Fibroblast of peridontal ligament (primary cell): ENCODE results near the gene MALSU1.
A peak's percentile ranks its signal among the peaks of the same experiment; 100 is the strongest.

Experiments
- DNase-seq: peaks from one replicate; pipeline ENCODE4 v3.0.0-alpha.2; 2010; ENCODE audit errors: extremely low read depth

Gene MALSU1

DNA sequence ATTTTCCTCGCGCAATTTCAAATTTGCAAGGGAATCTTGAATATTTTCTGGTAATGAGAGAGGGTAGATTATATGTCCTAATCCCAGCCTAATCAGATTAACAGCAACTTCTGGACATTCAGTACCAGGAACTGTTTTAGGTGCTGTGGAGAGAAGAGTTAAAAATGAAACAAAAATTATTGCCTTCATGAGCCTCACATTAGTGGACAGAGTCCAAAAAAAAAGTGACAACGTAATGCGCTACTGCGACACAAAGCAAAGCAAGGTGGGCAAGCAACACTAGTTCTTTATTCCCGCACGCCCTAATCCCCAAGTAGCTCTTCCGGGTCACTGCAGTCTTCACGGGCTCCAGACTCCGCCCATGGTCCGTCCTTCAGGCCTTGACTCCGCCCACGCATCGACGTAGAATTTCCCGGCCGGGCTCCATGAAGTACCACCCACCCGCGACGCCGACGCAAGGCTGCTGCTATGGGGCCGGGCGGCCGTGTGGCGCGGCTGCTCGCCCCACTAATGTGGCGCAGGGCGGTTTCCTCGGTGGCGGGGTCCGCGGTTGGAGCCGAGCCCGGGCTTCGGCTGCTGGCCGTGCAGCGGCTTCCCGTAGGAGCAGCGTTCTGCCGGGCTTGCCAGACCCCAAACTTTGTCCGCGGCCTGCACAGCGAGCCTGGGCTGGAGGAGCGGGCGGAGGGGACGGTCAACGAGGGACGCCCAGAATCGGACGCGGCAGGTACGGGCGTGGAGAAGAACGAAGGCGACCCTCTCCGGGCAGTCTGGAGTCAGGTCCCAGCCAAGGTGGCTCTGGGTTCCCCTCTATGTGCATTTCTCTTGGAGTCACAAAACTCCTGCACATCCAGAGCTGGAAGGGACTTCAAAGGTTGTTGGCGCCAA, at the start of gene MALSU1:
Gene MALSU1 (plus strand): TSS at position 455 of the 885 bp plus-strand sequence. CDS start 14 bp downstream, at position 469.
- peak; percentile 95 for DNase-seq

DNA sequence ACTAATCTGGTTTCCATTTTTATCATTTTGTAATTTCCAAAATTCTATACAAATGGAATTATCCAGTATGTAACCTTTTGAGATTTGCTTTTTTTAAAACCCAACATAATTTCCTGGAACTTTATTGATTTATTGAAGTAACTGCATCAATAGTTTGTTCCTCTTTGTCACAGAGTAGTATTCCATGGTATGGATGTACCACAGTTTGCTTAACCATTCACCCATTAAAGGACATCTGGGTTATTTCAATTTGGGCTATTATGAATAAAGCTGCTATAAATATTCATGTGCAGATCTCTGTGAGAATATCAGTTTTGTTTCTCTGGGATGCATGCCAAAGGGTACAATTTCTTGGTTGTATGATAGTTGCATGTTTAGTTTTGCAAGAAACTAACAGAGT, 49.7 kb upstream of the MALSU1 start:
- DNase-seq: peak; percentile 23

DNA sequence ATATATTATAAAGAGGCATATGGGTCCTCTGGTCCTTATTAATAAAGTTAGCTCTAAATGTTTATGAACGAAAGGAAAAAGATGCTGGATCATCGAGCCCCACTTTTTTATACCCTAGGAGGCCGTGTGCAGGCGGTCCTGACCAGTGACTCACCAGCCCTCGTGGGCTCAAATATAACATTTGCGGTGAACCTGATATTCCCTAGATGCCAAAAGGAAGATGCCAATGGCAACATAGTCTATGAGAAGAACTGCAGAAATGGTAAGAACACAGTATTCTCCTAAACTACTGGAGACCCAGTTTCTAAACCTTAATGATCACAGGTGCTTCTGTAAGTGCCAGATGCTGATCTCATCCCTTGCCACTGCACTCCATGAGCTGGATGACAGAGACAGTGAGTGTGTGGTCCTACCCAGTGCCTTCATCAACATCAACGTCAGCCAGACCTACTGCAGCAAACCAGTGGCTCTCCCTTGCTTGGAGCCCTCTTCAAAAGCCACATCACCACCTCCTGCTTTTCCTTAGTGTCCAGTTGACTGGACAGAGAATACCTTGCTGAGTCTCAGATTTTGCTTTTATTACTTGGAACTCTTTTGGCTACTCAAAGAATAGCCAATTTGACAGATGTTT, 45.0 kb upstream of the MALSU1 start:
- DNase-seq: no peak

GRCh38 chr7:23256731-23257130, 42.4 kb upstream of the MALSU1 start:
- DNase-seq: no peak

DNA sequence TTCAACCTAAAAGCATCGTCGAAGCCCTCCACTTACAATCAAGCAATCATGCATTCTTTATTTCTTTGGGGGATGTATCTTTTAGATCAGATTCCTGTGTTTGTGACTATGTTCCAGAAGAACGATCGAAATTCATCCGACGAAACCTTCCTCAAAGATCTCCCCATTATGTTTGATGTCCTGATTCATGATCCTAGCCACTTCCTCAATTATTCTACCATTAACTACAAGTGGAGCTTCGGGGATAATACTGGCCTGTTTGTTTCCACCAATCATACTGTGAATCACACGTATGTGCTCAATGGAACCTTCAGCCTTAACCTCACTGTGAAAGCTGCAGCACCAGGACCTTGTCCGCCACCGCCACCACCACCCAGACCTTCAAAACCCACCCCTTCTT, 38.8 kb upstream of the MALSU1 start:
- DNase-seq: no peak

DNA sequence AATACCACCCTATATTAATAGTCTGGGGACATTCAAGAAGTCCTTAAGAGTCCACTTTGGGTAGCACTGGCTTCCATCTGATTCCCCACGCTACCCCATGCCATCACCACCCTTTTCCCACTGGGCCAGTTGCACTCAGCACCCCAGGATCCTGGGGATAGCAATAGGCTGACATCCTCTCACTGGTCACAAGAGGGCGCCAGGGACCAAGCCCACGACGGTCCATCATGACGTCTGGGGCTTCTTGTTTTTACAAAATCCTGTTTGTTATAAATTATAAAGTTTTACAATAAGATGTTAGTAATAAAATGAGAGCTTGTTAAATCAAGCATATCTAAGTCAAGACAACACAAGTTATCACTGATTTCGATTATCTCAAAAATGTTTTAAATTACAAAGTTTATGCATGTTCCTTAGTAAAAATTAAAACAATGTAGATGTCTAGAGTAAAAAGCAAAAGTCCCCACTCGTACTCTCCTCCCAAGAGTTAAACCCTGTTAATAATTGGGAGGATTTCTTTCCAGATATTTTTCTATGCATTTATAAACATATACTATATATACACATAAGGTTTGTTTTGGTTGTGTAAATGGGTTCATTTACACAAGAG, 37.2 kb upstream of the MALSU1 start:
- peak; percentile 65 for DNase-seq

DNA sequence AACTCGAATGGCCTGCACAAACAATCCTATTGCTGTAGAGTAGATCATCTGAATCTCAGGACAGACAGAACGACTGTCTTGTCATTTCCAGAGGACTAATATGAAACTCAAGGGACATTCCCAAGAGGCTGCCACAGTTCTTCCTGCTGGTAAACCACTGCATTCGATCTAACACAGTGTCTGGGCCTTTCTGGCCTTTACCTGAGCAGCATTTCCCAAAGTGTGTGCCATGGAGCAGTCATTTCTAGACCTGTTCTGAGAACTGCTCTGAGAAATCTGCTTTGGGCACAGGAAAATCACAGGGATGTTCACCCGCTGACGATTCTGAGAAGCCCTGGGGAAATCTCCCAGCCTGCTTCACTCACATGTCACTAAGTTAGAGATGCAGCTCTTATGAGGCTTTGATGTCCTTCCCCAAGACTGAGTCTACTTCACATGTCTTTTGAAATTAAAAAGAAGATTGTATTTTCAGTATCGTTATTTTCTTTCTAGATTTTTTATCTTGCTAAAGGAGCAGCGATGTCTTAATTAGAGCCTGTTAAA, 34.2 kb upstream of the MALSU1 start:
- DNase-seq: no peak

GRCh38 chr7:23266918-23267317, 32.2 kb upstream of the MALSU1 start:
- DNase-seq: no peak

DNA sequence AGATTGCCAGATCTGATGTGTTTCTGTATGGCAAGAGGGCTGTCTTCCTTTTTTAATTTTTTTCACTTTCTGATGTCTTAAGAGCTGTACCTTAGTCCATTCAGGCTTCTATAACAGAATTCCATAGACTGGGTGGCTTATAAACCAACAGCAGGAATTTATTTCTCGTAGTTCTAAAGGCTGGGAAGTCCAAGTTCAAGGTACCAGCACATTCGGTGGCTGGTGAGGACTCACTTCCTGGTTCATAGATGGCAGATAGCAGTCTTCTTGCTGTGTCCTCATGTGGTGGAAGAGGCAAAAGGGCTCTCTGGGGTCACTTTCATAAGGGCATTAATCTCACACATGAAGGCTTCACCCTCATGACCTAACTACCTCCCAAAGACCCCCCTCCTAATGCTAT, 31.8 kb upstream of the MALSU1 start:
- no peak for DNase-seq

DNA sequence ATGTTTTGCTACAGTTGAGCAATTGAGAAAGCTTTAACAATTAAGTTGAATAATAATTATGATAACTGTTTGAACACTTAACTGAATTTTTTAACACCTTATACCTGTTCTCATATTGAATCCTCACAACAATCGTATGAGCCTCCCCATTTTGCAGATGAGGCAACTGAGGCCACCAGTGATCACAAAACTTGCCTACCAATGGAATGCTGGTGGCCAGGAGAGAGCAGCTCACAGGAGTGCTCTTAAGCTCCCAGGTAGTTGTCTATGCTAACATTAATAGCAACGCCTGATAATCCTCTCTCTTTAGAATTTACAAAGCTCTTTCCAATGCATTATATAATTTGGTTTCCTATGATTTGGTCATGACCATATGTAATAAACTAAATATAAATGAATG, 31.0 kb upstream of the MALSU1 start:
- DNase-seq: no peak

DNA sequence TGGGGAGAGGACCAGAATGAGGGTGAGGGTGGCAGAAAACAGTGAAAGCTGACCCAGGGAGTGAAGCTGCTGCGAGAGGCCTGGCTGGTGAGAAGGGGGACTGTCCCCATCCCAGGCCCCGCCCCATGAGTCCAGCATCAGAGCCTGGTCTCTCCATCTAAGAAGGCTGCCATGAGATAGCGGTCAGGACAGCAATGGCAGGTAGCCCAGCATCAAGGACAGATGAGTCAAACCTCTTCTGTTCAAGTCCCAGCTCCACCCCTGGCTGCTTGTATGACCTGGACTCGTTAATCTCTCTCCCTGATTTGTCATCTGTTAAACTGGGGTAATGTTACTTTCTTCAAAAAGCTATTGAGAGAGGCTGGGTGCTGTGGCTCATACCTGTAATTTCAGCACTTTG, 30.4 kb upstream of the MALSU1 start:
- DNase-seq: no peak

DNA sequence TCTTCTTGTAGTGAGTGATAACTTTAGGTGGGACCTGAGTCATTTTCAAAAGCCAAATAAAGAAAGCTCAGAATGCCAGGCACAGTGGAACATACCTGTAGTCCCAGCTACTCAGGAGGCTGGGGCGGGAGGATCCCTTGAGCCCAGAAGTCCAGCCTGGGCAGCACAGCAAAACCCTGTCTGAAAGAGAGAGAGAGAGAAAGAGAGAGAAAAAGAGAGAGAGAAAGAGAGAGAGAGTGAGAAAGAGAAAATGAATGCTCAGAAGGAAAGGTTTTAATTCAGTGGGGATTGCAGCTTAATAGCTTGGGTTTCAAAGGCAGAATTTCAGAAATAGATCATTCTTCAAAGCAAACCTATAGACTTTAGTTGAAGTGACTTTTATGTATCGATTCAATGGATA, 26.9 kb upstream of the MALSU1 start:
- DNase-seq: no peak

DNA sequence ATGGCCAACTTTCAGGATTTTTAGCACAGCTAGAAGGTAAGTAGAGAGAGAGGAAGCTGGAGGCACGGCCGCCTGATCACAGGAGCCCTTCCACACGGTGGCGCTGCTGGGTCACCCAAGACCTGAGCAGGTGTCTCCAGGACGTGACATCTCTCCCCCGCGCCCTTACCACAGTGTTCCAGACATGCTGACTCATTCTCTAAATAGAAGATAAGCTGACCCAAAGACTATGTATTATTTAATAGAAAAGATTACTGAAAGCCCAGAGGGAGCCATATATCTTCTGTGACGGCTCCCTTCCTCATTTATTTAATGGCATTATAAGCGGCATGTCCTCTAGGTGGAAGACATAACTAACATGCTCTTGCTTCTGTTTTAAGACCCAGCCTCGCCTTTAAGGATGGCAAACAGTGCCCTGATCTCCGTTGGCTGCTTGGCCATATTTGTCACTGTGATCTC, 26.0 kb upstream of the MALSU1 start:
- DNase-seq: peak; percentile 57

- DNase-seq: no peak
Observed at GRCh38 chr7:23275912-23276311, 23.2 kb upstream of the MALSU1 start.

- DNase-seq: no peak
Observed at GRCh38 chr7:23276376-23276775, 22.8 kb upstream of the MALSU1 start.

- no peak for DNase-seq
Observed at GRCh38 chr7:23276947-23277346, 22.2 kb upstream of the MALSU1 start.

DNA sequence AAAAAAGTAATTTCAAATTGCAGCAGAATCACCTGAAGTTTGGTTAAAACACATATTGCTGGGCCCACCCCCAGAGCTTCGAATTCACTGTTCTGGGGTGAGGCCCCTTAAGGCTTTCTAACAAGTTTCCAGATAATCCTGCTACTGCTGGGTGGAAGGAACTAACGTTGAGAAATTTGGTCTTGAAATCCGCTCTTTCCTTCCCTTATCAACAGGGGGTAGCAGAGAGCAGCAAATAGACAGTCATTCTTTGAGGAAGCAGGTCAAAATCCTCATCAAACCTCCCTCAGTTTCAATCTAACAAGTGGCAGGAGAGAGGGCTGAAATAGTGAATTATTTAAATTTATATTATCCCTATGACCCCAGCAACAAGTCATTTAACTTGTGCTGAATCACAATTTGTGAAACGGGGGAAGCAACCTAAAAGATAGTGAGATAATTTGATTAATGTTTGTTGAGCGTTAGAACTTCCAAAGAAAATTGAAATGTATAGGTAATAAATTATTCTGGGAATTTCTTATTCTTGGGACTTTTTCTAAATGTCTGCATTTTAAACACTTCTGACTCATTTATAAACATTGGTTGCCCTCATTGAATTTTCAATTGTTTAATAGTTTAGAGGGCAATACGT, 21.7 kb upstream of the MALSU1 start:
- DNase-seq: peak; percentile 82

DNA sequence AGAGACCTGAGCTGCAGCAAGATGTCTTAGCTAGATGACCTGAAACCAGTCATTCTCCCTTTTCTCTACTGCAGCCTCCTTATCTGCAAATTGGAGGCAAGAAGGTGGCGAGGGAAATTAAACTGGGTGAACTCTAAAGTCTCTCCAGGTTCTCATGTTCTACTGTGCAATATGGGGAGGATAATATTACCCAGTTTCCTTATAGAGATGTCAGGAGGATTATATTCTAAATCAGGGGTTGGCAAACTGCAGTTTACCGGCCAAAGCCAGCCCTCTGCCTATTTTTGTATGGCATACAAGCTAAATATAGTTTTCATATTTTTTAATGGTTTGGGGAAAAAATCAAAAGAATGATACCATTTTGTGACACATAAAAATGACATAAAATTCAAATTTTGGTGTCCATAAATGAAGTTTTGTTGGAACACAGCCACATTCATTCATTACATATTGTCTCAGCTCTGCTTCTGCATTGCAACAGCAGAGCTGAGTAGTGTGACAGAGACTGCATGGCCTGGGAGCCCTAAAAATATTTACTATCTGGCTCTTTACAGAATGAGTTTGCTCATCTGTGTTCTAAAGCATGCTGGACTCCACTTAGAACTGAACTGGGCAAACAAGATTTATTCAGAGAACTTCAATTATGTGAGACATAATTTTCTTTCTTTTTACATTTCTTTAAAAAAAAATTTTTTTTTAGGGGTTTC, 19.2 kb upstream of the MALSU1 start:
- DNase-seq: no peak

DNA sequence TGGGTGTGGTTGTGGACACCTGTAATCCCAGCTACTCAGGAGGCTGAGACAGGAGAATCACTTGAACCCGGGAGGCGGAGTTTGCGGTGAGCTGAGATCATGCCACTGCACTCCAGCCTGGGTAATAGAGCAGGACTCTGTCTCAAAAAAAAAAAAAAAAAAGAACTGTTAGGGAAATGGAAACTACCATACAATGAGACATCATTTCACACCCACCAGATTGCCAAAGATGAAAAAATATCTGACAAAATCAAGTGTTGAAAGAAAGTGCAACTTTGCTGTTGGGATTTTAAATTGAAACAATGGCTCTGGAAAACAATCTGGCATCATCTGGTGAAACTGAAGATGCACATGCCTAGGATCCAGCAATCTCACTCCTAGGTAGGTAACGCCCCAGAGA, 16.1 kb upstream of the MALSU1 start:
- DNase-seq: no peak

DNA sequence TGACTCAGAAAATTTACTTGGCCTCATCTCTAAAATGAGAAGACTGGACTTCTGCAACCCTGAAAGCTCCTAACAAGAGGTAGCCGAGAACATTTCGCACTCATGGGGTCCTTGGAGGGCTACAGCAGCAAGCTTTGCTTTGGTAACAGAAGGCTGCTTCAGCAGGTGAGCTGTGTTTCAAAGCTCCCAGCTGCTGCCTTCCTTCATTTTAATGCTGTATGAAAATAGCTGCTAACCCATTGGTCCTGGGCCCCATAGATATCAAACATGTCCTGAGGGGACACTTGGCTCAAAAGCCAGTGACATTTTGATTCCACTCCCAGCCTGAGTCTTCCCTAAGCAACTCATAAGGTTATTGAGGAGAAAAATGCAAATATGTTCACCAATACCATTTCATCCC, 14.3 kb upstream of the MALSU1 start:
- DNase-seq: no peak
